ENCODE measurements around the gene EEF2K.

Gene EEF2K

GRCh38 chr16:22327446-22327775 lies 121.3 kb downstream of the EEF2K start:
- no peak for DNase-seq (ENCODE audit: low read depth)
- no peak overlapping the region for H3K4me3 ChIP-seq (ENCODE audit: low read depth, low read length)
- TF ChIP-seq POLR2A (IDR thresholded peaks at IDR 0.05; ENCODE audit: extremely low read depth, insufficient read length) (no peak), CTCF (IDR thresholded peaks at IDR 0.05; ENCODE audit: low read depth, low read length) (no peak), MYC (IDR thresholded peaks at IDR 0.05; ENCODE audit: low read depth, low read length) (no peak), MAX (IDR thresholded peaks at IDR 0.05; ENCODE audit: low read depth, low read length) (no peak)

- no peak overlapping the region for H3K4me3 ChIP-seq (ENCODE audit: low read depth, low read length)
- TF ChIP-seq MYC (IDR thresholded peaks at IDR 0.05; ENCODE audit: low read depth, low read length) (no peak), POLR2A (IDR thresholded peaks at IDR 0.05; ENCODE audit: extremely low read depth, insufficient read length) (no peak), CTCF (IDR thresholded peaks at IDR 0.05; ENCODE audit: low read depth, low read length) (no peak), MAX (IDR thresholded peaks at IDR 0.05; ENCODE audit: low read depth, low read length) (no peak)
- DNase-seq (ENCODE audit: low read depth), result no peak
Measured at GRCh38 chr16:22328081-22328725, 122.1 kb downstream of the EEF2K start.

GRCh38 chr16:22329199-22329695 lies 123.2 kb downstream of the EEF2K start:
- DNase-seq (ENCODE audit: low read depth), result no peak
- H3K4me3 ChIP-seq (ENCODE audit: low read depth, low read length), result no peak overlapping the region
- TF ChIP-seq MAX (IDR thresholded peaks at IDR 0.05; ENCODE audit: low read depth, low read length) (no peak), POLR2A (IDR thresholded peaks at IDR 0.05; ENCODE audit: extremely low read depth, insufficient read length) (no peak), MYC (IDR thresholded peaks at IDR 0.05; ENCODE audit: low read depth, low read length) (no peak), CTCF (IDR thresholded peaks at IDR 0.05; ENCODE audit: low read depth, low read length) (no peak)

GRCh38 chr16:22330326-22330725 lies 124.2 kb downstream of the EEF2K start:
- H3K4me3 ChIP-seq (ENCODE audit: low read depth, low read length), result no peak overlapping the region
- TF ChIP-seq POLR2A (IDR thresholded peaks at IDR 0.05; ENCODE audit: extremely low read depth, insufficient read length) (no peak), MYC (IDR thresholded peaks at IDR 0.05; ENCODE audit: low read depth, low read length) (no peak), MAX (IDR thresholded peaks at IDR 0.05; ENCODE audit: low read depth, low read length) (no peak), CTCF (IDR thresholded peaks at IDR 0.05; ENCODE audit: low read depth, low read length) (no peak)
- DNase-seq (ENCODE audit: low read depth), result no peak

GRCh38 chr16:22333457-22333994 lies 127.4 kb downstream of the EEF2K start:
- DNase-seq (ENCODE audit: low read depth), result no peak
- TF ChIP-seq MAX (IDR thresholded peaks at IDR 0.05; ENCODE audit: low read depth, low read length) (no peak), CTCF (IDR thresholded peaks at IDR 0.05; ENCODE audit: low read depth, low read length) (no peak), MYC (IDR thresholded peaks at IDR 0.05; ENCODE audit: low read depth, low read length) (no peak), POLR2A (IDR thresholded peaks at IDR 0.05; ENCODE audit: extremely low read depth, insufficient read length) (no peak)
- no peak overlapping the region for H3K4me3 ChIP-seq (ENCODE audit: low read depth, low read length)

All from NB4 (cell line).